ENCODE data around the gene ALDH2. TPM values are rescaled to one million over a fixed set of nuclear protein-coding genes. Genes with fewer than 3 reads are reported as not detected.

ALDH2 gene
- total RNA-seq, 2 donors from 2014 or later: 107 to 164 TPM

GRCh38 chr12:111777345-111778045 lies 10.8 kb downstream of the ALDH2 start:
- peaks cover 0 to 7% of the 10 kb centered on the region in 2 donors for H3K36me3 ChIP-seq
- H3K27ac ChIP-seq: peak overlapping the region; percentile 87 to 91
- intact Hi-C loops (cut with DNase I): no loop called here
- peaks cover 36% of the 10 kb centered on the region for H3K4me1 ChIP-seq (replicated peaks)
- DNase-seq (ENCODE audit: low spot score): peak; percentile 44
- H3K9me3 ChIP-seq: no peaks in the 10 kb centered on the region
- H3K27me3 ChIP-seq (replicated peaks; ENCODE audit: insufficient read depth): no peaks in the 10 kb centered on the region
- TF ChIP-seq POLR2AphosphoS5 (IDR thresholded peaks at IDR 0.05) (no peak), CTCF (IDR thresholded peaks at IDR 0.05) (no peak), POLR2A (IDR thresholded peaks at IDR 0.05) (no peak)
- 58% methylated on average over 16 of the region's 16 CpGs for WGBS
- no peak overlapping the region for H3K4me3 ChIP-seq

GRCh38 chr12:111780166-111780565 lies 13.4 kb downstream of the ALDH2 start:
- no peak for TF ChIP-seq POLR2A (IDR thresholded peaks at IDR 0.05)
- TF ChIP-seq CTCF (IDR thresholded peaks at IDR 0.05): no peak
- TF ChIP-seq POLR2AphosphoS5 (IDR thresholded peaks at IDR 0.05): no peak
- Histone ChIP-seq H3K36me3 (peaks cover 0 to 27% of the 10 kb centered on the region in 2 donors), H3K9me3 (no peaks in the 10 kb centered on the region), H3K4me3 (no peak overlapping the region), H3K4me1 (replicated peaks) (peaks cover 21% of the 10 kb centered on the region), H3K27ac (no peak overlapping the region), H3K27me3 (replicated peaks; ENCODE audit: insufficient read depth) (no peaks in the 10 kb centered on the region)
- WGBS: 91% methylated on average over 10 of the region's 10 CpGs
- intact Hi-C loops (cut with DNase I): no loop called here
- DNase-seq (ENCODE audit: low spot score): no peak

GRCh38 chr12:111780615-111781014 lies 13.9 kb downstream of the ALDH2 start:
- no peak overlapping the region for H3K4me3 ChIP-seq
- intact Hi-C loops (cut with DNase I): no loop called here
- no peaks in the 10 kb centered on the region for H3K9me3 ChIP-seq
- peaks cover 19% of the 10 kb centered on the region for H3K4me1 ChIP-seq (replicated peaks)
- no peak for DNase-seq (ENCODE audit: low spot score)
- 95% methylated on average over 5 of the region's 5 CpGs for WGBS
- no peak for TF ChIP-seq CTCF (IDR thresholded peaks at IDR 0.05)
- no peak for TF ChIP-seq POLR2AphosphoS5 (IDR thresholded peaks at IDR 0.05)
- no peak for TF ChIP-seq POLR2A (IDR thresholded peaks at IDR 0.05)
- no peaks in the 10 kb centered on the region for H3K27me3 ChIP-seq (replicated peaks; ENCODE audit: insufficient read depth)
- peaks cover 0 to 30% of the 10 kb centered on the region in 2 donors for H3K36me3 ChIP-seq
- H3K27ac ChIP-seq: no peak overlapping the region

- no peak overlapping the region for H3K27ac ChIP-seq
- WGBS: 100% methylated on average over 1 of the region's 2 CpGs
- peaks cover 0 to 30% of the 10 kb centered on the region in 2 donors for H3K36me3 ChIP-seq
- DNase-seq (ENCODE audit: low spot score): no peak
- no peaks in the 10 kb centered on the region for H3K9me3 ChIP-seq
- no peaks in the 10 kb centered on the region for H3K27me3 ChIP-seq (replicated peaks; ENCODE audit: insufficient read depth)
- peaks cover 14% of the 10 kb centered on the region for H3K4me1 ChIP-seq (replicated peaks)
- H3K4me3 ChIP-seq: no peak overlapping the region
- intact Hi-C loops (cut with DNase I): no loop called here
- TF ChIP-seq CTCF (IDR thresholded peaks at IDR 0.05) (no peak), POLR2A (IDR thresholded peaks at IDR 0.05) (no peak)
These were observed 14.4 kb downstream of the ALDH2 start for GRCh38 chr12:111781085-111781658.

GRCh38 chr12:111783046-111783445 lies 16.3 kb downstream of the ALDH2 start:
- DNase-seq (ENCODE audit: low spot score): no peak
- Histone ChIP-seq H3K27me3 (replicated peaks; ENCODE audit: insufficient read depth) (no peaks in the 10 kb centered on the region), H3K27ac (no peak overlapping the region), H3K4me3 (no peak overlapping the region), H3K9me3 (no peaks in the 10 kb centered on the region), H3K36me3 (peaks cover 0 to 30% of the 10 kb centered on the region in 2 donors), H3K4me1 (replicated peaks) (no peaks in the 10 kb centered on the region)
- WGBS: 94% methylated on average over 17 of the region's 17 CpGs
- intact Hi-C loops (cut with DNase I): no loop called here
- TF ChIP-seq POLR2A (IDR thresholded peaks at IDR 0.05) (no peak), POLR2AphosphoS5 (IDR thresholded peaks at IDR 0.05) (no peak), CTCF (IDR thresholded peaks at IDR 0.05) (no peak)
